HG02571 (cell line): Measurements from ENCODE around the gene ABLIM2.

Source experiments
- ATAC-seq: cut with Tn5 transposase; IDR thresholded peaks from one replicate; pipeline ENCODE4 v1.9.1; 2021; ENCODE audit warnings: mild to moderate bottlenecking, moderate library complexity; ENCODE audit not compliant: unreplicated experiment

ABLIM2 gene

GRCh38 chr4:7990807-7991459 is 167.7 kb downstream of the ABLIM2 start:
- no peak for ATAC-seq

GRCh38 chr4:7989654-7990053 is 169.0 kb downstream of the ABLIM2 start:
- ATAC-seq, result no peak

GRCh38 chr4:7988437-7988836 is 170.2 kb downstream of the ABLIM2 start:
- no peak for ATAC-seq

GRCh38 chr4:7987148-7987989 is 171.2 kb downstream of the ABLIM2 start:
- peak; percentile 73 for ATAC-seq

GRCh38 chr4:7985891-7986441 is 172.6 kb downstream of the ABLIM2 start:
- ATAC-seq, result no peak

- ATAC-seq, result no peak
Measured at GRCh38 chr4:7985072-7985471, 173.5 kb downstream of the ABLIM2 start.

- ATAC-seq, result no peak
Measured at GRCh38 chr4:7984286-7984925, 174.2 kb downstream of the ABLIM2 start.

- ATAC-seq, result no peak
Measured at GRCh38 chr4:7983296-7983695, 175.3 kb downstream of the ABLIM2 start.

GRCh38 chr4:7981738-7982394 is 176.7 kb downstream of the ABLIM2 start:
- ATAC-seq, result no peak

GRCh38 chr4:7980036-7980435 is 178.6 kb downstream of the ABLIM2 start:
- no peak for ATAC-seq

- ATAC-seq, result no peak
Measured at GRCh38 chr4:7979652-7979968, 179.0 kb downstream of the ABLIM2 start.

GRCh38 chr4:7978907-7979651 is 179.5 kb downstream of the ABLIM2 start:
- no peak for ATAC-seq

GRCh38 chr4:7978489-7978888 is 180.1 kb downstream of the ABLIM2 start:
- no peak for ATAC-seq

GRCh38 chr4:7976634-7977033 is 182.0 kb downstream of the ABLIM2 start:
- no peak for ATAC-seq

- ATAC-seq, result no peak
Measured at GRCh38 chr4:7976025-7976424, 182.6 kb downstream of the ABLIM2 start.

- ATAC-seq, result no peak
Measured at GRCh38 chr4:7974425-7974824, 184.2 kb downstream of the ABLIM2 start.

GRCh38 chr4:7973545-7973981 is 185.1 kb downstream of the ABLIM2 start:
- no peak for ATAC-seq

- ATAC-seq, result no peak
Measured at GRCh38 chr4:7971881-7972500, 186.6 kb downstream of the ABLIM2 start.

- no peak for ATAC-seq
Measured at GRCh38 chr4:7971159-7971631, 187.4 kb downstream of the ABLIM2 start.
